ENCODE measurements around the gene ACSS1. TPM values are rescaled to one million over a fixed set of nuclear protein-coding genes. Genes with fewer than 3 reads are reported as not detected.

Gene ACSS1
- total RNA-seq, 1 experiment from 2014 or later: 0.61 TPM

GRCh38 chr20:25005220-25005619, 52.7 kb downstream of the ACSS1 start:
- H3K4me3 Mint-ChIP-seq: no peak overlapping the region
- H3K18ac ChIP-seq (ENCODE audit: insufficient read length, low read depth, low read length): no peak overlapping the region
- no peak overlapping the region for H2BK15ac ChIP-seq (ENCODE audit: low read depth, low read length)
- no peak overlapping the region for H4K5ac ChIP-seq (ENCODE audit: insufficient read length, low read depth, low read length)
- TF ChIP-seq, protein P1, sequence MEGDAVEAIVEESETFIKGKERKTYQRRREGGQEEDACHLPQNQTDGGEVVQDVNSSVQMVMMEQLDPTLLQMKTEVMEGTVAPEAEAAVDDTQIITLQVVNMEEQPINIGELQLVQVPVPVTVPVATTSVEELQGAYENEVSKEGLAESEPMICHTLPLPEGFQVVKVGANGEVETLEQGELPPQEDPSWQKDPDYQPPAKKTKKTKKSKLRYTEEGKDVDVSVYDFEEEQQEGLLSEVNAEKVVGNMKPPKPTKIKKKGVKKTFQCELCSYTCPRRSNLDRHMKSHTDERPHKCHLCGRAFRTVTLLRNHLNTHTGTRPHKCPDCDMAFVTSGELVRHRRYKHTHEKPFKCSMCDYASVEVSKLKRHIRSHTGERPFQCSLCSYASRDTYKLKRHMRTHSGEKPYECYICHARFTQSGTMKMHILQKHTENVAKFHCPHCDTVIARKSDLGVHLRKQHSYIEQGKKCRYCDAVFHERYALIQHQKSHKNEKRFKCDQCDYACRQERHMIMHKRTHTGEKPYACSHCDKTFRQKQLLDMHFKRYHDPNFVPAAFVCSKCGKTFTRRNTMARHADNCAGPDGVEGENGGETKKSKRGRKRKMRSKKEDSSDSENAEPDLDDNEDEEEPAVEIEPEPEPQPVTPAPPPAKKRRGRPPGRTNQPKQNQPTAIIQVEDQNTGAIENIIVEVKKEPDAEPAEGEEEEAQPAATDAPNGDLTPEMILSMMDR (conservative IDR thresholded peaks at IDR 0.05): no peak
- H3K14ac ChIP-seq (ENCODE audit: insufficient read depth, low read length): no peak overlapping the region
- H3K23ac ChIP-seq (ENCODE audit: insufficient read length, low read depth, low read length): no peak overlapping the region
- no peaks in the 10 kb centered on the region for H3K9me3 ChIP-seq (ENCODE audit: control insufficient read depth, low read depth, low read length)
- H3K79me2 ChIP-seq (ENCODE audit: insufficient read depth, low read length): no peaks in the 10 kb centered on the region
- H3K4me1 Mint-ChIP-seq: peaks cover 0 to 3% of the 10 kb centered on the region in 2 experiments; a peak in 1 of 4 replicates
- no peak overlapping the region for H3K27ac ChIP-seq (ENCODE audit: insufficient read length, low read depth, low read length)
- no peak overlapping the region for H4K91ac ChIP-seq (ENCODE audit: insufficient read length, low read depth, low read length)
- no peak overlapping the region for H2BK5ac ChIP-seq (ENCODE audit: insufficient read length, low read length)
- peaks cover 19% of the 10 kb centered on the region for H3K27me3 Mint-ChIP-seq (ENCODE audit: low read depth)
- no peaks in the 10 kb centered on the region for H3K4me1 ChIP-seq (ENCODE audit: insufficient read depth, low read length)
- H3K79me1 ChIP-seq (ENCODE audit: insufficient read depth, low read depth, low read length, poor library complexity, severe bottlenecking): no peaks in the 10 kb centered on the region
- H3K56ac ChIP-seq (ENCODE audit: insufficient read length, low read depth, low read length): no peak overlapping the region
- H2BK120ac ChIP-seq (ENCODE audit: low read depth, low read length, poor library complexity, severe bottlenecking): no peak overlapping the region
- no peaks in the 10 kb centered on the region for H4K20me1 ChIP-seq (ENCODE audit: control insufficient read depth, insufficient read depth, insufficient read length)
- peak; percentile 6 for DNase-seq
- no peaks in the 10 kb centered on the region for H3K27me3 ChIP-seq (ENCODE audit: insufficient read depth, low read length)
- H3K9ac ChIP-seq (ENCODE audit: extremely low read depth, insufficient read length, low read length): no peak overlapping the region
- peaks cover 0 to 3% of the 10 kb centered on the region in 2 experiments; a peak in 2 of 5 replicates for H3K9me3 Mint-ChIP-seq
- H3K27ac Mint-ChIP-seq: no peak overlapping the region
- H4K8ac ChIP-seq (replicated peaks; ENCODE audit: insufficient read length, low read depth, low read length): no peak overlapping the region
- no peaks in the 10 kb centered on the region for H3K36me3 Mint-ChIP-seq (ENCODE audit: insufficient read depth in 1 of 3, low read depth in 3 of 3)
- no peaks in the 10 kb centered on the region for H3K23me2 ChIP-seq (ENCODE audit: insufficient read length, low read depth, low read length, poor library complexity, severe bottlenecking)
- H2BK20ac ChIP-seq (ENCODE audit: low read depth, low read length, poor library complexity, severe bottlenecking): no peak overlapping the region
- H2AK5ac ChIP-seq (ENCODE audit: insufficient read length, low read length): no peak overlapping the region
- H2AFZ ChIP-seq (ENCODE audit: low read length): no peak overlapping the region
- H3K4ac ChIP-seq (ENCODE audit: low read depth, low read length): no peak overlapping the region
- no peak overlapping the region for H2BK12ac ChIP-seq (ENCODE audit: insufficient read length, low read depth, low read length)
- WGBS (ENCODE audit: extremely low coverage, insufficient read length, low lambda C conversion rate): no CpG with 5 or more reads among the region's 2 CpGs
- H3K4me2 ChIP-seq (ENCODE audit: insufficient read depth, insufficient read length, low read length): no peak overlapping the region
- H3T11ph ChIP-seq (ENCODE audit: low read length): no peak overlapping the region

Data from H9 (cell line).